HG03342 (cell line): ENCODE measurements around the gene SETD5.

ENCODE experiments used
- ATAC-seq: cut with Tn5 transposase; IDR thresholded peaks from one replicate; pipeline ENCODE4 v1.9.1; 2021; ENCODE audit warnings: mild to moderate bottlenecking, moderate library complexity; ENCODE audit not compliant: unreplicated experiment

SETD5 gene

DNA sequence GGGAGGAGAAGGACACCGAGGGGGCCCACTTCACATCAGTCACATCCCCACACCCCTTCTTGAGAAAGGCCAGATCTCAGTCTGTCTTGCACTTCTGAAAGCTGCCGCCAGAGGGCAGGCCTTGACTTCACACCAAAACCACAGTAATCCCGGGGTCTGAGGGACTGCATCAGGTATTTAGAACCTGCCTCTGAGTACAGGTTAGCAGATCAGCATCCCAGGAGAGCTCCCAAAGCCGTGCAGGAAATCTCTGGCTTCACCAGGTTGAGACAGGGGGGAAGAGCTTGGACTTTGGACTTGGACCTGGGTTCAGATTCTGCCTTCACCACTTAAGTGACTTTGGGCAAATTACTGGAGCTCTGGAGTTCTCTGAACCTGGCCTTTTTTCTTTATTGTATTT is 105.9 kb downstream of the SETD5 start:
- peak; percentile 45 for ATAC-seq

DNA sequence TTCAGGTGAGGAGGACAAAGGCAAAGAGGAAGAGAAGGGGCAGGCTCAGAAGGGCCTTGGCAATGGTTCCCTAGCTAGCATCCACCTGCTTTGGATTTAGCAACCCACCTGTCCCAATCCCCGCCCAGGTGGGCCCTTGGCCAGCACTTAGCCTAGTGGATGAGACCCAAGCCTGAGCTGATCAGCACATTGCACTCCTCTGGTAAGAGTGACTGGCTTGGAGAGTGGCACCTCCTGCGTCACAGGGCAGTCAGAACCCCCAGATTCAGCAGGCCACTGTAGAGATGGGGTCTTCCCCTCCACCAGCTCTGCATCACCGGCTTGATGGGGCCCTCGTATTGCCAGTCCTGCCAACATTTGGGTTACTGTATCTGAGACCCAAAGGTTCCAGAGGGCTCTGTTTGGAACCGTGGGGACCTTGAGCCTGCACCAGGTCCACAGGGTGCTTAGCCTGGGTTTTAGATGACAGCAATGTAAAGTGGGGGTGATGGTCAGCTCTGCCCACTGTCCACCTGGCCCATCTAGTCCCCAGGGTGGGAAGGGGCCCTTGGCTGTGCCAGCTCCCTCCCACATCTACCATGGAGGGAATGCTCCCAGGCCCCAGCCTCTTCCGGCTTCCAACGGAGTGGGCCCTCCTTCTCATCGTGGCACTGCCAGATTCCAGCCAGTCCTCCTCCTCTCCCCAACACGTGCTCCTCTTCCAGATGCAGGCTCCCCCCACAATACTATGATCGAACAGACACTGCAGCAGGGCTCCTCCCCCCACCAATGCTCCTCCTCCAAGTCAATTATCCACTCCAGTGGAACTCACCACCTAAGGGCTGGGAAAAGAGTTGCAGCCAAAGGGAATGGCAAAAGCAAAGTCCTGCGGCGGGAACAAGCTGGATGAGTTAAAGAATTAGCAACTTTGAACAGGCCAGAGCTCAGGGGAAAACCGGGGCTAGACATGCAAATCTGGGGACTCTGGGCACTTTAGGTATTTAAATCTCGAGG is 110.5 kb downstream of the SETD5 start:
- no peak for ATAC-seq

DNA sequence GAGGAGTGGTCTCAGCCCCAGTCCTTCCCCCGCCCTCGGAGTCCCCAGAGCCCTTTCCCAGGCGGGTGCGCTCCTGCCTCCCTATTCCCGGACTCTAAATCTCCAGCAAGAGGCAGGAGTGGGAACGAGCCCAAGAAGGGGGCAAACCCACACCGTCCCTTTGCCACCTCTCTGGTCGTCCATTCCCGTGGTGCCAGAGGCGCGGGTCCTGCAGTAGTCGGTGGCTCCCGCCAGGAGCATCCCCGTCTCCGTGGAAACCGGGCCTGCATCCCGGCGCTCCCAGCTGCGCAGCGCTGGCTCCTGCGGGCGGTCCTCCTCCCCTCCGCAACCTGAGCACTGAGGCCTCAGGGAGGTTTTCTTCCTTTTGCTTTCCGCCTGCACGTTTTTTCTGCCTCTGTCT is 111.4 kb downstream of the SETD5 start:
- no peak for ATAC-seq

DNA sequence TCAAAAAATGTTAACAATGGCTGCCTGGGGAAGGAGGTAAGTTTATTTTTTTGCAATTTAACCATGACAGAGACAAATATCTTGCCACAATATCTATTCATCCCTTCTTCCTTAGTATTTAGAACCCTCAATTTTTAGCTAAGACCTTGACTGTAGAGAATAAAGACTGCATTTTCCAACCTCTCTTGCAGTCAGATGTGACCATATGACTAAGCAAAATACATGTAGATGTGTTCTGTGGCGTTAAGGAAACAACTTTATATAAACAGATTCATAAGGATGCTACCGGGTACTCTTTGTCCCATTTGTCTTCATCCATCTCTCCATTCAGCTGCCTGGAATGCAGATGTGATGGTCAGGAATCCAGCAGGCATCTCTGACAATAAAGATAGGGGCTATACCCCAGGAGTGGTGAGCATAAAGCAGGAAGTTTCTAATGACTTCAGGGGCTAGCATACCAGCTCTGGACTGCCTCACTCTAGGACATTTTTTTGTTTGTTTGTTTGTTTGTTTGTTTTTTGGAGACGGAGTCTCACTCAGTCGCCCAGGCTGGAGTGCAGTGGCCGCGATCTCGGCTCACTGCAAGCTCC is 115.1 kb downstream of the SETD5 start:
- no peak for ATAC-seq

DNA sequence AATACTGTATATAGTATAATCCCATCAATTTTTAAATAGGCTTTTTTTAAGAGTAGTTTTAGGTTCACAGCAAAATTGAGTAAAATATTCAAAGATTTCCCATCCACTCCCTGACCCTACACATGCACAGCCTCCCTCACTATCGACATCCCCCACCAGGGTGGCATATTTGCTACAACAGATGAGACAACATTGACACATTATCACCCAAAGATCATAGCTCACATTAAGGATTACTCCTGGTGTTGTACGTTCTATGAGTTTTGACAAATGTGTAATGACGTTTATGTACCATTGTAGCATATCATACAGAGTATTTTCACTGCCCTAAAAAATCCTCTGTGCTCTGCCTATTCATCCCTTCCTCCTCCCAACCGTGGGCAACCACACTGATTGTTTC is 116.9 kb downstream of the SETD5 start:
- no peak for ATAC-seq

DNA sequence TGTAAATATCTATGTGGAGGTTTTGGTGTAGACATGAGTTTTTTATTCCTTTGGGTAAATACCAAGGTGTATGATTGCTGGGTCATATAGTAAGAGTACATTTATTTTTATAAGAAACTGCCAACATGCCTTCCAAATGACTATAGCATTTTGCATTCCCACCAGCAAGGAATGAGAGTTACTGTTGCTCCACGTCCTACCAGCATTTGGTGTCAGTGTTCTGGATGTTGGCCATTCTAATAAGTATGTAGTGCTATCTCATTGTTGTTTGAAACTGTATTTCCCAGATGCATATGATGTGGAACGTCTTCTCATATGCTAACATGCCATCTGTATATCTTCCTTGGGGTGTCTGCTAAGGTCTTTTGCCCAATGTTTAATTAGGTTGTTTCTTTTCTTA is 117.5 kb downstream of the SETD5 start:
- no peak for ATAC-seq

DNA sequence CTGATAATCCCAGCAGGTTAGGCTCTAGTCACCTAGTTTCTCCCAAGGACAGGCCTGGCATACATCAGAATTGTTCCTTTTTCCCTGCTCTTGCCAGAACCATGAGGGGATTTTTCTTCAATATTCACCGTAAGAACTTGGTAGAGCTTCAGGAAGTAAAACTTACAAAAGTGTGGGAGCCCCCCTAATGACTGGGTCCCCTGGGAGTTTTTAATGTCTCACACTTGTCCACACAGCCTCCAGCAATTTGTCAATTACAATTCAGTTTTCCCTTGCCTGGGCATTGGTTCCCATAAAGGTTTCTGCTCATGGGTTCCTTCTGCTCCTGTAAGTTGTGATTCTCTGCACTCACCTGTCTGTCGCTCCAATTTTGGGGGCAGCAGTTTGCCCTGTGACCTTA is 127.7 kb downstream of the SETD5 start:
- no peak for ATAC-seq
